Neural cell (in vitro differentiated cells): ENCODE measurements around the gene RFX2. TPM values are rescaled to one million over a fixed set of nuclear protein-coding genes. Genes with fewer than 3 reads are reported as not detected.

Experiments used
- H2AFZ ChIP-seq: fragments of 200-600, 300-800 bp; sonication (generic), shearing (Covaris generic); 2 replicates; pipeline ENCODE4 v1.6.0; 2014; ENCODE audit warnings: low read depth, mild to moderate bottlenecking, antibody characterized with exemption, low read length, moderate library complexity
- H3F3A ChIP-seq: fragments of 200-600 bp; shearing (Covaris generic); 2 replicates; pipeline ENCODE4 v1.6.1; 2016; ENCODE audit warnings: mild to moderate bottlenecking, moderate library complexity, mixed read lengths, antibody characterized with exemption, low read length; ENCODE audit not compliant: insufficient read depth, poor library complexity, severe bottlenecking
- H3K27ac ChIP-seq: fragments of 200-600, 300-800 bp; sonication (generic), shearing (Covaris generic); 2 replicates; pipeline ENCODE4 v1.5.1; 2014; ENCODE audit warnings: mild to moderate bottlenecking, low read length, moderate library complexity
- H3K27me3 ChIP-seq: fragments of 300-800, 200-600 bp; sonication (generic), shearing (Covaris generic); 2 replicates; pipeline ENCODE4 v1.6.0; 2014; ENCODE audit warnings: mild to moderate bottlenecking, low read depth, low read length, moderate library complexity; ENCODE audit not compliant: insufficient read depth
- H3K36me3 ChIP-seq: fragments of 300-800, 200-600 bp; sonication (generic), shearing (Covaris generic); 2 replicates; pipeline ENCODE4 v1.5.1; 2014; ENCODE audit warnings: mild to moderate bottlenecking, antibody characterized with exemption, low read length, moderate library complexity; ENCODE audit not compliant: insufficient read depth
- H3K4me2 ChIP-seq: fragments of 300-800, 200-600 bp; sonication (generic), shearing (Covaris generic); 2 replicates; pipeline ENCODE4 v1.6.0; 2014; ENCODE audit warnings: mild to moderate bottlenecking, low read length
- H3K4me3 ChIP-seq: fragments of 300-800, 200-600 bp; sonication (generic), shearing (Covaris generic); 2 replicates; pipeline ENCODE4 v1.5.1; 2014; ENCODE audit warnings: mild to moderate bottlenecking, low read length, moderate library complexity
- H3K79me2 ChIP-seq: fragments of 200-600 bp; shearing (Covaris generic); replicated peaks from 2 replicates; pipeline ENCODE4 v1.6.0; 2014; ENCODE audit warnings: mild to moderate bottlenecking, low read length, moderate library complexity; ENCODE audit not compliant: insufficient read depth
- H3K9ac ChIP-seq: fragments of 300-800, 200-600 bp; sonication (generic), shearing (Covaris generic); 2 replicates; pipeline ENCODE4 v1.6.1; 2016; ENCODE audit warnings: mild to moderate bottlenecking, low read length, mixed read lengths
- H3K9me2 ChIP-seq: fragments of 200-600 bp; shearing (Covaris generic); 2 replicates; pipeline ENCODE4 v1.6.1; 2016; ENCODE audit warnings: mild to moderate bottlenecking, low read length, mixed read lengths; ENCODE audit not compliant: insufficient read depth
- H3K9me3 ChIP-seq: fragments of 200-600, 300-800 bp; sonication (generic), shearing (Covaris generic); 2 replicates; pipeline ENCODE4 v1.6.1; 2016; ENCODE audit warnings: mild to moderate bottlenecking, mixed run types, low read length, moderate library complexity, mixed read lengths
- H4K20me1 ChIP-seq: fragments of 200-600 bp; shearing (Covaris generic); 2 replicates; pipeline ENCODE4 v1.6.1; 2016; ENCODE audit warnings: mild to moderate bottlenecking, mixed run types; ENCODE audit not compliant: insufficient read depth
- CTCF ChIP-seq: fragments of 450-650 bp; IDR thresholded peaks from 2 replicates; pipeline ENCODE4 v1.5.1; 2014; ENCODE audit warnings: antibody characterized with exemption, mild to moderate bottlenecking, moderate library complexity; ENCODE audit not compliant: poor library complexity, severe bottlenecking
- EP300 ChIP-seq: fragments of 450-650 bp; conservative IDR thresholded peaks from 2 replicates; pipeline ENCODE4 v1.6.1; 2014; ENCODE audit warnings: antibody characterized with exemption, mild to moderate bottlenecking, moderate library complexity; ENCODE audit not compliant: poor library complexity, severe bottlenecking
- EZH2 ChIP-seq: fragments of 200-600, 300-800 bp; shearing (Covaris generic), sonication (generic); IDR thresholded peaks from 2 replicates; pipeline ENCODE4 v1.6.1; 2014; ENCODE audit warnings: antibody characterized with exemption, low read length, borderline replicate concordance, mild to moderate bottlenecking; ENCODE audit not compliant: insufficient read depth, poor library complexity, severe bottlenecking
- MXI1 ChIP-seq: fragments of 450-650 bp; conservative IDR thresholded peaks from 2 replicates; pipeline ENCODE4 v1.6.1; 2014; ENCODE audit warnings: antibody characterized with exemption, mild to moderate bottlenecking; ENCODE audit not compliant: poor library complexity, severe bottlenecking
- POLR2AphosphoS5 ChIP-seq: IDR thresholded peaks from 2 replicates; pipeline ENCODE4 v1.6.1; 2012
- RAD21 ChIP-seq: fragments of 450-650 bp; conservative IDR thresholded peaks from 2 replicates; pipeline ENCODE4 v1.6.1; 2014; ENCODE audit warnings: antibody characterized with exemption, mild to moderate bottlenecking, moderate library complexity
- REST ChIP-seq: IDR thresholded peaks from 2 replicates; pipeline ENCODE4 v1.6.1; 2012; ENCODE audit warnings: borderline replicate concordance
- SMC3 ChIP-seq: fragments of 450-650 bp; conservative IDR thresholded peaks from 2 replicates; pipeline ENCODE4 v1.6.1; 2014; ENCODE audit warnings: antibody characterized with exemption, mild to moderate bottlenecking, moderate library complexity; ENCODE audit not compliant: poor library complexity
- TAF1 ChIP-seq: IDR thresholded peaks from 2 replicates; pipeline ENCODE4 v1.6.1; 2012; ENCODE audit warnings: low read depth
- polyA plus RNA-seq: library from polyadenylated mRNA; depleted of rRNA; stranded (reverse); fragments of >200 nt; gene quantifications from 2 replicates; pipeline ENCODE4 v1.2.3, GENCODE V29; 2014

RFX2 gene
- polyA plus RNA-seq, 1 donor from 2014 or later: 0.69 TPM

- no peak overlapping the region for H3K9ac ChIP-seq
- no peak for TF ChIP-seq MXI1
- TF ChIP-seq REST: no peak
- no peak for TF ChIP-seq SMC3
- no peak for TF ChIP-seq EZH2
- no peak for TF ChIP-seq EP300
- no peak for TF ChIP-seq RAD21
- TF ChIP-seq CTCF: no peak
- no peak for TF ChIP-seq POLR2AphosphoS5
- no peak for TF ChIP-seq TAF1
- no peaks in the 10 kb centered on the region for H4K20me1 ChIP-seq
- no peaks in the 10 kb centered on the region for H3K36me3 ChIP-seq
- H3K27ac ChIP-seq: no peak overlapping the region
- no peaks in the 10 kb centered on the region for H3K27me3 ChIP-seq
- no peaks in the 10 kb centered on the region for H3K9me3 ChIP-seq
- no peaks in the 10 kb centered on the region for H3K9me2 ChIP-seq
- no peak overlapping the region for H3K4me3 ChIP-seq
- H3K79me2 ChIP-seq: no peaks in the 10 kb centered on the region
- H3F3A ChIP-seq: no peaks in the 10 kb centered on the region
- H3K4me2 ChIP-seq: no peak overlapping the region
- no peak overlapping the region for H2AFZ ChIP-seq
Observed at GRCh38 chr19:6047256-6047655, 63.0 kb downstream of the RFX2 start.

GRCh38 chr19:6045108-6045507 lies 65.2 kb downstream of the RFX2 start:
- no peaks in the 10 kb centered on the region for H3K36me3 ChIP-seq
- no peaks in the 10 kb centered on the region for H3K9me2 ChIP-seq
- no peaks in the 10 kb centered on the region for H3F3A ChIP-seq
- H3K9me3 ChIP-seq: no peaks in the 10 kb centered on the region
- no peak overlapping the region for H3K4me3 ChIP-seq
- no peaks in the 10 kb centered on the region for H4K20me1 ChIP-seq
- H2AFZ ChIP-seq: no peak overlapping the region
- no peaks in the 10 kb centered on the region for H3K27me3 ChIP-seq
- no peak overlapping the region for H3K9ac ChIP-seq
- H3K27ac ChIP-seq: no peak overlapping the region
- TF ChIP-seq CTCF: no peak
- TF ChIP-seq RAD21: no peak
- no peak for TF ChIP-seq TAF1
- no peak for TF ChIP-seq SMC3
- TF ChIP-seq EZH2: no peak
- no peaks in the 10 kb centered on the region for H3K79me2 ChIP-seq
- no peak overlapping the region for H3K4me2 ChIP-seq
